Esophagus squamous epithelium (tissue), 4 donors: Measurements from ENCODE around the gene GMDS.

Experiments used
- POLR2A ChIP-seq, 4 donors: fragments of 450-650 bp; IDR thresholded peaks; one replicate each; pipeline ENCODE4 v1.6.1; 2017; ENCODE audit warnings: antibody characterized with exemption in 4 of 4, mild to moderate bottlenecking in 4 of 4, moderate library complexity in 3 of 4
- TF ChIP-seq, protein P1 (sequence below), 6 experiments: fragments of 450-650 bp in 4 of 6; fragments of 200-600 bp in 2 of 6; sonication (generic) in 2 of 6; IDR thresholded peaks; one replicate each; pipeline ENCODE4 v1.5.1; 2016 to 2019; ENCODE audit warnings: antibody characterized with exemption in 6 of 6, mild to moderate bottlenecking in 4 of 6, moderate library complexity in 4 of 6

DNA sequence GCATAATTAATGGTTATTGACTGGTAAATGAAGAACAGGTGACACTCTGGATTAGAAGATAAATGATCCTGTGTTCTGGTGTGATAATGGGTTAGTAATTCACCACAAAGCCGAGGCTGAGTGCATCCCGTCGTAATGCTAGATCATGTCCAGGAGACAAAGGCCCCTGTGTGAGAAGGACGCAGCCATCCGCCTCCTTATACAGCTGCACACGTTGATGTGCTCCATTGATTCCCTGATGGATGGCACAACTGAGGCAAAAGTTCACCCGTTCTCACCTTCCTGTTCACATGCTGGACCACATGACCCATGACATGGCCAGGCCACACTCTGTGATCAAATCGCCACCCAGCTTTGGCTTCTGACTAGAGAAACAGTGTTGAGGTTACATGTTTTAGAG, 499.6 kb downstream of the GMDS start:
- TF ChIP-seq, protein P1, sequence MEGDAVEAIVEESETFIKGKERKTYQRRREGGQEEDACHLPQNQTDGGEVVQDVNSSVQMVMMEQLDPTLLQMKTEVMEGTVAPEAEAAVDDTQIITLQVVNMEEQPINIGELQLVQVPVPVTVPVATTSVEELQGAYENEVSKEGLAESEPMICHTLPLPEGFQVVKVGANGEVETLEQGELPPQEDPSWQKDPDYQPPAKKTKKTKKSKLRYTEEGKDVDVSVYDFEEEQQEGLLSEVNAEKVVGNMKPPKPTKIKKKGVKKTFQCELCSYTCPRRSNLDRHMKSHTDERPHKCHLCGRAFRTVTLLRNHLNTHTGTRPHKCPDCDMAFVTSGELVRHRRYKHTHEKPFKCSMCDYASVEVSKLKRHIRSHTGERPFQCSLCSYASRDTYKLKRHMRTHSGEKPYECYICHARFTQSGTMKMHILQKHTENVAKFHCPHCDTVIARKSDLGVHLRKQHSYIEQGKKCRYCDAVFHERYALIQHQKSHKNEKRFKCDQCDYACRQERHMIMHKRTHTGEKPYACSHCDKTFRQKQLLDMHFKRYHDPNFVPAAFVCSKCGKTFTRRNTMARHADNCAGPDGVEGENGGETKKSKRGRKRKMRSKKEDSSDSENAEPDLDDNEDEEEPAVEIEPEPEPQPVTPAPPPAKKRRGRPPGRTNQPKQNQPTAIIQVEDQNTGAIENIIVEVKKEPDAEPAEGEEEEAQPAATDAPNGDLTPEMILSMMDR (IDR thresholded peaks at IDR 0.05) = no peak
- TF ChIP-seq POLR2A (IDR thresholded peaks at IDR 0.05) = no peak
